NB4 (cell line): ENCODE results near the gene RNASEL.

Experiments used
- CTCF ChIP-seq: IDR thresholded peaks from one replicate; pipeline ENCODE4 v1.5.1; 2012; ENCODE audit warnings: low read depth, low read length
- MAX ChIP-seq: IDR thresholded peaks from 2 replicates; pipeline ENCODE4 v1.6.1; 2011; ENCODE audit warnings: low read depth, low read length
- MYC ChIP-seq: IDR thresholded peaks from 2 replicates; pipeline ENCODE4 v1.6.1; 2011; ENCODE audit warnings: low read depth, low read length
- POLR2A ChIP-seq: IDR thresholded peaks from 2 replicates; pipeline ENCODE4 v1.6.1; 2011; ENCODE audit warnings: mild to moderate bottlenecking; ENCODE audit not compliant: insufficient read length; ENCODE audit errors: extremely low read depth

GRCh38 chr1:182560392-182560984, 28.6 kb downstream of the RNASEL start:
- TF ChIP-seq CTCF (no peak), POLR2A (no peak), MAX (no peak), MYC (no peak)
